Measurements from ENCODE around the gene ONECUT3.

ONECUT3 gene

DNA sequence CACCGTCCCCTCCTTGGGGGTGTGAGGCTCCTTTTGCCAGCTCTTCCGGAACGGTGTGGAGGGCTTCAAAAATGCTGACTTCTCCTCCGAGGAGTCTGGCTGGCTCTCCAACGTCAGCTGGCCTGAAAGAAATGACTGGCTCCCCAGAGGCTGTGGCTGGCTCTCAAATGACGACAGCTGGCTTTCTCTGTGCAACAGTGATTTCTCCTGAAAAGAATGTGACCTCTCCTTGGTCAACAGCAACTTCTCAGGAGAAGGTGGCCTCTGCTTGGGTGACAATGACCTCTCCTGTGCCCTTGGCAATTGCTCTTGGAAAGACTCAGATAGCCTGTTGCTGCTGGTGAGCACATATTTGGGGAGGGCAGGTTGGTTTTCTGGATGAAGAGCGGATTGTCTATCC is 29.2 kb downstream of the ONECUT3 start:
- POLR2A ChIA-PET = no interaction called here
- TF ChIP-seq LEF1 (IDR thresholded peaks at IDR 0.05; ENCODE audit: borderline replicate concordance) (no peak), L3MBTL2 (conservative IDR thresholded peaks at IDR 0.05) (no peak), HDGF (IDR thresholded peaks at IDR 0.05; ENCODE audit: borderline replicate concordance) (no peak), TARDBP (IDR thresholded peaks at IDR 0.05) (no peak), CTBP1 (IDR thresholded peaks at IDR 0.05; ENCODE audit: borderline replicate concordance) (no peak), SP1 (IDR thresholded peaks at IDR 0.05) (no peak), BHLHE40 (IDR thresholded peaks at IDR 0.05; ENCODE audit: borderline replicate concordance) (no peak), NFRKB (IDR thresholded peaks at IDR 0.05) (no peak)
- no peak for DNase-seq (ENCODE audit: extremely low spot score)
- CTCF ChIA-PET = interaction anchor here (0.8 kb wide), 1 partner anchor 10 kb away, joined by 3 read pairs; no protein-coding TSS in a partner anchor

DNA sequence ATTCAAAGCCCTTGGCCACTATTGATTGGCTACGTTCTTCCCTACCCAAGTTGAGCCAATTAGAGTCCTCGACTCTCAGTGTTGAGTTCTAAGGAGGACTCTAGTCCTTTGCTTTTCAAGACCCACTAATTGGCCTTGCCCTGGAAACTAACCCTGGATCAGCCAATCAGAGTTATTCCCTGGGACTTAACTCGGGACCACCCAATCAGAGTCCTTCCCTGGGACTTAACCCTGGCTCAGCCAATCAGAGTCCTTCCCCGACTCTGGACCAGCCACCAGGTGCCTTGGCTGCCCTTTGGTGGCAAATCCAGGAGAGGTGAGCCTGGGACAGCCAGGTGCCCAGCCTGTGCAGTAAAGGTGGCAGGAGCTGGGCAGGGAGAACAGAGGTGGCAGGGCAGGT is 30.0 kb downstream of the ONECUT3 start:
- ChIA-PET CTCF (no interaction called here), POLR2A (interaction anchor here (1.2 kb wide), 1 partner anchor 195 kb away, joined by 3 read pairs; no protein-coding TSS in a partner anchor)
- DNase-seq (ENCODE audit: extremely low spot score) = no peak
- TF ChIP-seq SP1 (IDR thresholded peaks at IDR 0.05) (no peak), LEF1 (IDR thresholded peaks at IDR 0.05; ENCODE audit: borderline replicate concordance) (no peak), HDGF (IDR thresholded peaks at IDR 0.05; ENCODE audit: borderline replicate concordance) (no peak), SUZ12 (IDR thresholded peaks at IDR 0.05) (no peak)

GRCh38 chr19:1783874-1784273 is 30.6 kb downstream of the ONECUT3 start:
- TF ChIP-seq ARNT (IDR thresholded peaks at IDR 0.05) (no peak), FOXK2 (IDR thresholded peaks at IDR 0.05) (no peak), ZNF384 (IDR thresholded peaks at IDR 0.05) (no peak), TARDBP (IDR thresholded peaks at IDR 0.05) (no peak), NFRKB (IDR thresholded peaks at IDR 0.05) (no peak), BHLHE40 (IDR thresholded peaks at IDR 0.05; ENCODE audit: borderline replicate concordance) (no peak), SP1 (IDR thresholded peaks at IDR 0.05) (no peak), FOXM1 (IDR thresholded peaks at IDR 0.05; ENCODE audit: borderline replicate concordance) (no peak), ELF4 (IDR thresholded peaks at IDR 0.05) (no peak), PKNOX1 (IDR thresholded peaks at IDR 0.05) (no peak), CTBP1 (IDR thresholded peaks at IDR 0.05; ENCODE audit: borderline replicate concordance) (no peak), HDGF (IDR thresholded peaks at IDR 0.05; ENCODE audit: borderline replicate concordance) (no peak)
- ChIA-PET CTCF (no interaction called here), POLR2A (interaction anchor here (1.2 kb wide), 1 partner anchor 196 kb away, joined by 3 read pairs; no protein-coding TSS in a partner anchor)
- no peak for DNase-seq (ENCODE audit: extremely low spot score)

DNA sequence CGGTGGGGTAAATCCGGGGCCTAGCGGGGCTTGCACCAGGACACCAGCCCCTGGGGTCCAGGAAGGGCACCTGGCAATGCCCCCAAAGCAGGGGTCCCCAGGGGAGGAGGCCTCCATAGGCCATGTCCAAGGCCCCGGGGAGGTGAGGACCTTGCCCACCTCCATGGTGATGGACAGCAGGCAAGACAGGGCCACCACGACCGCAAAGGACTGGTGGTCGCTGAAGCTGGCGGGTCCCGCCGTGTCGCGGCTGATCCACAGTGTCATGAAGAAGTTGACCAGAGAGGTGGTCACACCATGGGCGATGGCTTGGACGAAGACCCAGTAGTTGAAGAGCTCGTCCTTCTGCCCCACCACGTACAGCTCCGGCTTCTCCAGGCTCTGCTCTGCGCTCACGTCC is 32.0 kb downstream of the ONECUT3 start:
- ChIA-PET POLR2A (no interaction called here), CTCF (interaction anchor here (1.0 to 1.7 kb wide), 2 partner anchors 41 to 113 kb away, joined by 5 read pairs; no protein-coding TSS in a partner anchor)
- TF ChIP-seq LEF1 (IDR thresholded peaks at IDR 0.05; ENCODE audit: borderline replicate concordance) (no peak), PKNOX1 (IDR thresholded peaks at IDR 0.05) (no peak), FOXM1 (IDR thresholded peaks at IDR 0.05; ENCODE audit: borderline replicate concordance) (no peak), ARNT (IDR thresholded peaks at IDR 0.05) (no peak), ZNF384 (IDR thresholded peaks at IDR 0.05) (no peak), TARDBP (IDR thresholded peaks at IDR 0.05) (no peak), NFRKB (IDR thresholded peaks at IDR 0.05) (no peak)
- no peak for DNase-seq (ENCODE audit: extremely low spot score)

- DNase-seq (ENCODE audit: extremely low spot score) = no peak
- TF ChIP-seq FOXM1 (IDR thresholded peaks at IDR 0.05; ENCODE audit: borderline replicate concordance) = no peak
- no peak for TF ChIP-seq FOXK2 (IDR thresholded peaks at IDR 0.05)
- no peak for TF ChIP-seq CTBP1 (IDR thresholded peaks at IDR 0.05; ENCODE audit: borderline replicate concordance)
- no peak for TF ChIP-seq SP1 (IDR thresholded peaks at IDR 0.05)
- TF ChIP-seq LEF1 (IDR thresholded peaks at IDR 0.05; ENCODE audit: borderline replicate concordance) = no peak
- ChIA-PET POLR2A (no interaction called here), CTCF (no interaction called here)
Measured at GRCh38 chr19:1786668-1787067, 33.4 kb downstream of the ONECUT3 start.

DNA sequence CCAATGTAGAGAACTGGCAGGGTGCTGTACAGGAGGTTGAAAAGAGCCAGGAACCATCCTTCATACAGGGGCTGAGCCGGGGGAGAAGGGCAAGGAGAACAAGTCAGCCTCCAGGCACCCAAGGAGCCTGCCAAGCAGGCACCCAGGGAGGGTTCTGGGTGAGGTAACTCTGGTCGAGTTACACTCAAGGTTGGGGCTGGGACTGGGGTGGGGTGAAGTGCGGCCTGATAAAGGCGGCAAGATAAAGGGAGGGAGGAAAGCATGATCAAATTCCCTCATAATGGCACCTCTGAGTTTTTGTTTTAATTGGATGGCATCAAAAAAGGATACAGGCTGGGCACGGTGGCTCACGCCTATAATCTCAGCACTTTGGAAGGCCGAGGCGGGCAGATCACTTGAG is 33.8 kb downstream of the ONECUT3 start:
- POLR2A ChIA-PET = no interaction called here
- DNase-seq (ENCODE audit: extremely low spot score) = no peak
- no peak for TF ChIP-seq SP1 (IDR thresholded peaks at IDR 0.05)
- no peak for TF ChIP-seq BHLHE40 (IDR thresholded peaks at IDR 0.05; ENCODE audit: borderline replicate concordance)
- no peak for TF ChIP-seq FOXK2 (IDR thresholded peaks at IDR 0.05)
- TF ChIP-seq FOXA1 (IDR thresholded peaks at IDR 0.05) = no peak
- TF ChIP-seq ARNT (IDR thresholded peaks at IDR 0.05) = no peak
- TF ChIP-seq TARDBP (IDR thresholded peaks at IDR 0.05) = no peak
- no peak for TF ChIP-seq CTBP1 (IDR thresholded peaks at IDR 0.05; ENCODE audit: borderline replicate concordance)
- no peak for TF ChIP-seq HDGF (IDR thresholded peaks at IDR 0.05; ENCODE audit: borderline replicate concordance)
- TF ChIP-seq FOXM1 (IDR thresholded peaks at IDR 0.05; ENCODE audit: borderline replicate concordance) = no peak
- no peak for TF ChIP-seq ELF4 (IDR thresholded peaks at IDR 0.05)
- no peak for TF ChIP-seq PKNOX1 (IDR thresholded peaks at IDR 0.05)
- TF ChIP-seq NFRKB (IDR thresholded peaks at IDR 0.05) = no peak
- no peak for TF ChIP-seq L3MBTL2 (conservative IDR thresholded peaks at IDR 0.05)
- no peak for TF ChIP-seq SUZ12 (IDR thresholded peaks at IDR 0.05)
- no peak for TF ChIP-seq ZNF384 (IDR thresholded peaks at IDR 0.05)
- CTCF ChIA-PET = no interaction called here

All from HEK293T (cell line).